Immature natural killer cell (primary cell): ENCODE data around the gene MLLT1. TPM values are rescaled to one million over a fixed set of nuclear protein-coding genes. Genes with fewer than 3 reads are reported as not detected.

Experiments used
- DNase-seq, 3 donors: peaks; one replicate each; pipeline ENCODE4 v3.0.0; 2022; ENCODE audit warnings: mixed read lengths in 1 of 3
- H3K27ac Mint-ChIP-seq, 6 donors: one replicate each; pipeline ENCODE4 v1.8.0; 2020; ENCODE audit warnings: mixed read lengths in 6 of 6, mild to moderate bottlenecking in 5 of 6, inconsistent platforms in 4 of 6, moderate library complexity in 3 of 6
- H3K27me3 Mint-ChIP-seq, 3 donors: one replicate each; pipeline ENCODE4 v1.8.0; 2020 to 2021; ENCODE audit warnings: low read depth in 3 of 3, mild to moderate bottlenecking in 3 of 3, mixed read lengths in 3 of 3, moderate library complexity in 3 of 3, inconsistent platforms in 1 of 3
- H3K36me3 Mint-ChIP-seq, 3 donors: one replicate each; pipeline ENCODE4 v1.8.0; 2020; ENCODE audit warnings: mixed read lengths in 3 of 3, inconsistent platforms in 2 of 3, mild to moderate bottlenecking in 2 of 3
- H3K4me1 Mint-ChIP-seq, 2 donors: one replicate each; pipeline ENCODE4 v1.8.0; 2020; ENCODE audit warnings: inconsistent platforms in 2 of 2, mild to moderate bottlenecking in 2 of 2, mixed read lengths in 2 of 2, moderate library complexity in 1 of 2
- H3K4me3 Mint-ChIP-seq, 5 donors: one replicate each; pipeline ENCODE4 v1.8.0; 2020; ENCODE audit warnings: mild to moderate bottlenecking in 5 of 5, mixed read lengths in 5 of 5, inconsistent platforms in 3 of 5, moderate library complexity in 3 of 5
- H3K9me3 Mint-ChIP-seq, 6 donors: one replicate each; pipeline ENCODE4 v1.8.0; 2020; ENCODE audit warnings: mild to moderate bottlenecking in 6 of 6, mixed read lengths in 6 of 6, inconsistent platforms in 4 of 6, moderate library complexity in 3 of 6
- polyA plus RNA-seq, 3 donors: library from polyadenylated mRNA; unstranded; fragments of 300-500 nt; fragmentation: Illumina TruSeq; gene quantifications; one replicate each; pipeline ENCODE4 v1.2.3, GENCODE V29; 2021

Gene MLLT1
- polyA plus RNA-seq, 3 donors from 2014 or later = 0.11 to 1.9 (median 0.54) TPM

- DNase-seq = no peak
- H3K9me3 Mint-ChIP-seq = no peaks in the 10 kb centered on the region
- H3K27me3 Mint-ChIP-seq = peaks cover 0 to 1% (median 0%) of the 10 kb centered on the region in 3 donors
- H3K4me3 Mint-ChIP-seq = no peak overlapping the region
- H3K27ac Mint-ChIP-seq = no peak overlapping the region
- H3K36me3 Mint-ChIP-seq = peaks cover 0 to 6% (median 5%) of the 10 kb centered on the region in 3 donors
- H3K4me1 Mint-ChIP-seq = peaks cover 0 to 9% of the 10 kb centered on the region in 2 donors
Observed at GRCh38 chr19:6225232-6225865, 54.4 kb downstream of the MLLT1 start.

DNA sequence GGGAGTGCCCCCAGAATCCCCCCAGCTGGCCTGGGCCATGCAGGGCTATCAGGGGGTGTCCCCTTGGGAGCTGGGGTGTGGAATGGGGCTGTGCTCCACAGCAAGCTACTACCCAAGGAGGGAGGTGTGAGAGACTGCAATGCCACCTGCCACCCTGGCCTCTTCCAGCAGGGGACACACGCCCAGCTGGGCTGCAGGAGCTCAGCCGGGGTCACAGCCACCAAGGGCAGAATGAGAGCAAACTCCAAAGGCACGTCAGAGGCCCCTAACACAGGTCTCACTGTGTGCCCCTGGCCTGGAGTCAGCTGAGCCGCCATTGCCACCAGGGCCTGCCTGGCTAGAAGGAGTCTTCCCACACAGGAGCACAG is 55.5 kb downstream of the MLLT1 start:
- no peak overlapping the region for H3K27ac Mint-ChIP-seq
- peaks cover 0 to 4% of the 10 kb centered on the region in 2 donors for H3K4me1 Mint-ChIP-seq
- DNase-seq = no peak
- H3K36me3 Mint-ChIP-seq = peaks cover 0 to under 1% (median 0%) of the 10 kb centered on the region in 3 donors
- H3K9me3 Mint-ChIP-seq = no peaks in the 10 kb centered on the region
- H3K27me3 Mint-ChIP-seq = no peaks in the 10 kb centered on the region
- H3K4me3 Mint-ChIP-seq = no peak overlapping the region

- Mint-ChIP-seq H3K27me3 (no peaks in the 10 kb centered on the region), H3K4me1 (peaks cover 0 to 4% of the 10 kb centered on the region in 2 donors), H3K27ac (no peak overlapping the region), H3K9me3 (no peaks in the 10 kb centered on the region), H3K36me3 (no peaks in the 10 kb centered on the region), H3K4me3 (no peak overlapping the region)
- DNase-seq = no peak
Observed at GRCh38 chr19:6223461-6224307, 56.1 kb downstream of the MLLT1 start.

- Mint-ChIP-seq H3K4me1 (peaks cover 0 to 2% of the 10 kb centered on the region in 2 donors), H3K9me3 (no peaks in the 10 kb centered on the region), H3K27me3 (peaks cover 0 to 3% (median 2%) of the 10 kb centered on the region in 3 donors), H3K36me3 (no peaks in the 10 kb centered on the region), H3K27ac (no peak overlapping the region), H3K4me3 (no peak overlapping the region)
- no peak for DNase-seq
Observed at GRCh38 chr19:6222884-6223283, 56.9 kb downstream of the MLLT1 start.

DNA sequence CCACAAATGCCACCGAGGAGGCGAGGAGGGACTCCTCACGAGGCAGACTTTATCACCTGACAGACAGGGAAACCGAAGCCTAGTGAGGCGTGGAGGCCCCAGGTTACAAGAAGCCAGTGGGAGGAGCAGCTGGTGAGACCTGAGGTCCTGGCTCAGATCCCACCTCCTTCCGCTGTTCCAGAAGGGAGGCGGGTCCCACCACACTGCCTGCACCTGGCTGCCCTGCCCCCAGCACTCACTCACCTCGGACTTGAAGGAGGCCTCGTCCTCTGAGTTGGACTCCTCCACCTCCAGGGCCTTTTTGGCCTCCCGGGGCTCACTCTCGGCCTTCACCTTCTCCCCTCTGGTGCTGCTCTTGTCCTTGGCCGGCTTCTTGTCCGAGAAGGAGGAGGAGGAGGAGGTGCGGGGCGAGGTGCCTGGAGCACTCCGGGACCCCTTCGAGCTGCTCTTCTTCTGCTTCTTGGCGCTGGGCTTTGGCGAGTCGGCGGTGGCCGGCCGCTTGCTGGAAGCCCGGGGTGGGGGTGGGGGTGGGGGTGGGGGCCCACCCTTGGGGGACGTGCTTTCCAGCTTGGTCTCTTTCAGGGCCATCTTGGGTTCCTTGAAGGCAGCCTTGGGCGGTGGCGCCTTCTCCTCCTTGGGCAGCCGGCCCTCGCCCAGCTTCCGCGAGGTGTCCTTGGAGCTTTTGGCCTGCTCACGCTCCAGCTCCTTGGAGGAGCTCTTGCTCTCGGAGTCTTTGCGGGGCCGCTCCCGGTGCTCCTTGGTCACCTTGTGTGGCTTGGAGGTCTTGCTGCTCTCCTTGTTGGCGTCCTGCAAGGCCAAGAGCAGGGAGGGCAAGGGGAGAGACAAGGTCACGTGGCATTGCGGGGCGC is 57.7 kb downstream of the MLLT1 start:
- no peak for DNase-seq
- H3K9me3 Mint-ChIP-seq = no peaks in the 10 kb centered on the region
- no peak overlapping the region for H3K27ac Mint-ChIP-seq
- no peak overlapping the region for H3K4me3 Mint-ChIP-seq
- no peaks in the 10 kb centered on the region for H3K36me3 Mint-ChIP-seq
- peaks cover 0 to 2% of the 10 kb centered on the region in 2 donors for H3K4me1 Mint-ChIP-seq
- H3K27me3 Mint-ChIP-seq = peaks cover 0 to 3% (median 2%) of the 10 kb centered on the region in 3 donors

DNA sequence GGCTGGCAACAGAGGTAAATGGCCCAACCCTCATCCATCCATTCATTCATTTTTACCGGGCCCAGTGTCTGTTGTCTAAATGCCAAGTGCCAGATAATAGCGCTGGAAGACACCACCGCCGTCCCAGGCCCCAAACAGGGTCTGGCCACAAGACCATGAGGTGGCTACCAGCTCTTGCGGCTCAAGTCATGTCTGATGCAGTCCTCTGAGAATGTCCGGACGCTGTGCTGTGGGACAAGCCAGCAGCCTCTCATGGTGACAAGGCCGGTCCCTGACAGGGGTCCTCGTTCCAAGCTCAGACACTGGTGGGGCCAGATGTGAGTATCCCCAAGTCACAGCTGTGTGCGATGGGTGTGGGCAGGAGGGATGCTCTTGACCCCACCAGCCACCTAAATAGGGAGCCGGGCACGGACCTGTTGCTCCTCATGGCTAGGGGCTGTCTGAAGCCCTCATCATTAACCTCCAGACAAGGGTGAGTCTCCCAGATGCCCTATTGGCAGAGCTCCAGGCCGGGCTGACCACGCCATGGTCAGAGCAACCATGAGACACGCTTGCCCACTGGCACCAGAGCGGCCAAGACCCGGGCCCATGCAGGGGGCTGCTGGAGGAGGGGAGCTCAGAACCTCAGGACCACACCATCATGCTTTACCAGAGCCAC is 58.4 kb downstream of the MLLT1 start:
- Mint-ChIP-seq H3K9me3 (no peaks in the 10 kb centered on the region), H3K27me3 (peaks cover 0 to 3% (median 2%) of the 10 kb centered on the region in 3 donors), H3K4me3 (no peak overlapping the region), H3K4me1 (peaks cover 0 to 2% of the 10 kb centered on the region in 2 donors), H3K36me3 (no peaks in the 10 kb centered on the region), H3K27ac (no peak overlapping the region)
- DNase-seq = no peak

DNA sequence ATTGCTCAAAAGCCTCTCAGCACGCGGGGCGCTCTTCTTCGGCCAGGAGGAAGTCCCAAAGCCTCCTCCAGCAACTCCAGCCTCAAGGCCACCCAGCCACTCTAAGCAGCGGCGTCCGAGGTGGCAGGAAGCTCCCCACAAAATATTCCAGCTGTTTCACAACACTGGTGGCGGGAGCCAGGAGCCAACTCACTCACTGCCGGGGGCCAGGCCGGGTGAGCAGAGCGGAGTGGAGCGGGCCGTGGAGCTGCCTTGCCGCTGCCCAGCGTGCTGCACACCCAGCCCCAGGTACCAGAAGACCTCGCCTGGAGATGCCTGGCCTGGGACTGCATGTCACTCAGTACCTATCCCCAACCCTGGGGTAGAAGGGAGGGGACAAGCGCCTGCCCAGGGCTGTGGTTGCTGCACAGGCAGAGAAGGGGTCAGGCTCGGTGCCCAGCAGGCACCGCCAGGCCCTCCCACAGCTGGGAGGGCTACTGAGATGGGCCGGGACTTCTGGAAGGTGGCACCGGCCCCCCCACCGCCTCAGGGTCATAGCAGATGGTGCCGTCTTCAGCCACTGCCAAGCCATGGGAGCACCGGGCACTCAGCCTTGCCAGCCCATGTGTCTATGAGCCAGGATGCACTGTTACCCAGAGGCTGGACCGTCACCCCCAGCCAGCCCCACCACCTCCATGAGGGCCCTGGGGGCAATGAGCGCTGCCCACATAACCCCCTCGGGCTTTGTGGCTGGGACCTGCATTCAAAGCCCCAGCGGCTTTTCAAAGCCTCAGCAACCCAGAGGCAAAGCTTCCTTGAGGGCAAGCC is 59.2 kb downstream of the MLLT1 start:
- Mint-ChIP-seq H3K4me1 (peaks cover 0 to 2% of the 10 kb centered on the region in 2 donors), H3K27ac (no peak overlapping the region), H3K9me3 (no peaks in the 10 kb centered on the region), H3K4me3 (no peak overlapping the region), H3K27me3 (peaks cover 0 to 3% (median 2%) of the 10 kb centered on the region in 3 donors), H3K36me3 (no peaks in the 10 kb centered on the region)
- DNase-seq = no peak

DNA sequence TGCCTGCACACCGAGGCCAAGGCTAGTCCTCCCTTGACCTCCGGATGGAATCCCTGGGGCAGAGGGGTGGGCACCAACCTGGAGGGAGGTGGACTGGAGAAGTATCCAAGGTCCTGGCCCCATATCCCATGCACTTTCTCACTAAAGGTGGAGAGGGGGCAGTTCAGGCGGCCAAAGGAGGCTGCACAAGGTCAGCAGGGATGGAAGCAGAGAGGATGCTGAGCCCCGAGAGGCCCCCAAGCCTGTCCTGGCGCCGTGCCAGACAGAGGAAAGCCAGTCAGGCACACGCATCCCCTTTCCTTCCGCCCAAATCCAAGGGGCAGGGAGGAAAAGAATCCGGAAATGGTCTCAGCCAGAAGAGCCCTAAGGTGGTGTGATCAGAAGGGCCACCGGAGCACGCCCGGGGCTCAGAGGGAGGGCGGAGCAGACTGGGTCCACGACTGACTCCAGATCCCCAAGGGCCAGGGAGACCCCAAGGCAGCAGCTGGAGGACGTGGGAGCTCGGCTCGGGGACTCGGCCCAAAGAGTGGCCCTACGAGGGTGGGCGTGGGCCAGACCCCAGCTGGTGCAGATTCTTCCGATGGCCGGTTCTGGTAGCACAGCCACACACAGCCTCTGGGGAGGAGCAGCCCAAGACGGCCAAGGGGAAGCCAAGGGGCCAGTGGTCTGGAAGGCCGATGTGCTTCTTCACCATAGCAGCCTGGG is 60.0 kb downstream of the MLLT1 start:
- no peaks in the 10 kb centered on the region for H3K36me3 Mint-ChIP-seq
- H3K4me3 Mint-ChIP-seq = no peak overlapping the region
- no peaks in the 10 kb centered on the region for H3K9me3 Mint-ChIP-seq
- H3K27me3 Mint-ChIP-seq = peaks cover 0 to 3% (median 2%) of the 10 kb centered on the region in 3 donors
- H3K4me1 Mint-ChIP-seq = peaks cover 0 to 2% of the 10 kb centered on the region in 2 donors
- H3K27ac Mint-ChIP-seq = no peak overlapping the region
- DNase-seq = no peak

DNA sequence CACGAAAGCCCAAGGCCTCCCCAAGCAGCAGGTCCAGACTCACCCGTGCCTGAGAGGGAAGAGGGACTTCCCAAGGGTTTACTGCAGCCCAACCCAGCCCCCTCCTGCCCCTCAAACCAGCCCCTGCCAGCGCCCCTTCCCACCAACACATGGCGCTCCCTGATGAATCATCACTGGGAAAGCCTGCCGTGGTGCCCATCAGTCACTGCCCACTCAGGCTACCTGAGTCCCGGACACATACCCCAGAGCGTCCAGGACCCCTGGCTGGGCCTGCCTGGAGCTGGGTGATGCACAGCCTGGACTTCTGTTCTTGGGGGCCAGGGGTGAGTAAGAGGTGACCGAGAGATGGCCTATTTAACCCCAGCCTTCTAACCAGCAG is 60.6 kb downstream of the MLLT1 start:
- Mint-ChIP-seq H3K27me3 (peaks cover 0 to 3% (median 2%) of the 10 kb centered on the region in 3 donors), H3K4me3 (no peak overlapping the region), H3K27ac (no peak overlapping the region), H3K36me3 (no peaks in the 10 kb centered on the region), H3K4me1 (peaks cover 0 to 2% of the 10 kb centered on the region in 2 donors), H3K9me3 (no peaks in the 10 kb centered on the region)
- no peak for DNase-seq

DNA sequence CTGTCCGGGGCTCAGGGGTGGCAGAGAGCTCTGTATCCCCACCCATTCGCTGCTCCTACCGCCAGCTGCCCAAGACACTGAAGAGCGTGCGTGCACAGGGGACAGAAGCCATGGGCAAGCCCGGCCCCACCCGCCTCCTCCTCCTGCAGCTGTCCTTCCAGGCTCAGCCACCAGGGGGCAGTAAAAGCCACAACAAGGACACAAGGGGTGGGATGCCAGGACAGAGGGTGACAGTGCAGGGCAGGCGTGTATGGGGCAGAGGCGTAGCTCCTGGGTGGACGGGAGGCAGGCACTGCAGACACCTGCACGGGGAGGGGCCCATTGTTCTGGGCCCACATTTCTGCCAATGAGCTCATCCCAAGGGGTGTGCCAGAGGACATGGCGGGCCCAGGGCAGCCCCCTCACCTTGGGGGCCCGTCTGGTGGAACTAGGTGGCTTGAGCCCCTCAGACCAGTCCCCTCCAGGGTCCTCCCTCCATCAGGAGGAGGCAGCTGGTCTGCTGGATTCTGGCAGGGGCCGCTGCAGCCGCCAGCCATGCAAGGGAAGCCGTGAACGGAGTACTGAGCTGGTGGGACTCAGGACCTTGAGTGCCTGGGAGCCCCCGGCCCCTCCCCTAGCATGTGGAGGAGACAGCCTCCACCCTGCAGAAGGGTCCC is 61.2 kb downstream of the MLLT1 start:
- H3K27ac Mint-ChIP-seq = peak overlapping the region in 3 of 6 donors; percentile 48 to 61 (median 53)
- H3K4me1 Mint-ChIP-seq = peaks cover 0 to 2% of the 10 kb centered on the region in 2 donors
- no peaks in the 10 kb centered on the region for H3K9me3 Mint-ChIP-seq
- DNase-seq = peak; percentile 68 to 78 (median 70)
- H3K4me3 Mint-ChIP-seq = no peak overlapping the region
- H3K36me3 Mint-ChIP-seq = no peaks in the 10 kb centered on the region
- peaks cover 0 to 3% (median 2%) of the 10 kb centered on the region in 3 donors for H3K27me3 Mint-ChIP-seq

DNA sequence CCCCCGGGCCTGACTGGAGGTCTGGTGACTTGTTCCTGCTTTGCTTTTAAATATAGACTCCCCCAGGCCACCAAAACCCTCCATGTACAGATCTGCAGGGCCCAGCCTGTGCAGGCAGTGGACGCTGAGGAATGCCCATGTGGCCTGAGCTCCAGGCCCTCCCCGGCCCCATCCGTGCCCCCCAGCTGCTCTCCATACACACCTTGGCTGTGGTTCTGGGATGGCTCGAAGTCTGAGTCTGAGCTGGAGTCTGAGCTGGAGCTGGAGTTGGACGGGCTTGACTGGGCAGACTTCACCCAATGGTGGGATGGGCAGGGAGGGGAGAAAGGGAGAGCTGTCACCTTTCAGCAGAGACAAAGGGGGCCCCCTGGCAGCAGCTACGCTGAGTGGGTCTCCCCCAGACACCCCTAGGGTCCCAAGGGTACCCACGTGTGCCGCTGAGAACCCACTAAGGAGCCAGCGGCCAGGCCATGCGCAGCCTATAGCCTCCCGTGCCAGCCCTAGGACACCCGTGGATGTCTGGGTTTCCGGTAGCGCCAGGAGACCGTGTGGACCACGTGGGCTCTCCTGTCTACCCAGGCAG is 61.9 kb downstream of the MLLT1 start:
- no peak for DNase-seq
- H3K4me3 Mint-ChIP-seq = no peak overlapping the region
- H3K27me3 Mint-ChIP-seq = peaks cover 0 to 3% (median 2%) of the 10 kb centered on the region in 3 donors
- no peaks in the 10 kb centered on the region for H3K36me3 Mint-ChIP-seq
- no peaks in the 10 kb centered on the region for H3K9me3 Mint-ChIP-seq
- H3K27ac Mint-ChIP-seq = peak overlapping the region in 1 of 6 donors; percentile 48
- H3K4me1 Mint-ChIP-seq = peaks cover 0 to 2% of the 10 kb centered on the region in 2 donors
